Activated naive CD4-positive, alpha-beta T cell treated with anti-CD3 and anti-CD28 coated beads, Interleukin-2, amount 50 U/mL, for 24 hours (primary cell): ENCODE measurements around the gene PDZRN3.

Experiments used
- H3K27ac Mint-ChIP-seq: one replicate; pipeline ENCODE4 v1.8.0; 2021; ENCODE audit warnings: mild to moderate bottlenecking, mixed read lengths
- H3K27me3 Mint-ChIP-seq: one replicate; pipeline ENCODE4 v1.8.0; 2021; ENCODE audit warnings: mixed read lengths
- H3K36me3 Mint-ChIP-seq: one replicate; pipeline ENCODE4 v1.8.0; 2021; ENCODE audit warnings: mixed read lengths
- H3K4me1 Mint-ChIP-seq: one replicate; pipeline ENCODE4 v1.8.0; 2021; ENCODE audit warnings: mixed read lengths
- H3K4me3 Mint-ChIP-seq: one replicate; pipeline ENCODE4 v1.8.0; 2021; ENCODE audit warnings: mild to moderate bottlenecking, mixed read lengths
- H3K9me3 Mint-ChIP-seq: one replicate; pipeline ENCODE4 v1.8.0; 2021; ENCODE audit warnings: mixed read lengths

Gene PDZRN3

DNA sequence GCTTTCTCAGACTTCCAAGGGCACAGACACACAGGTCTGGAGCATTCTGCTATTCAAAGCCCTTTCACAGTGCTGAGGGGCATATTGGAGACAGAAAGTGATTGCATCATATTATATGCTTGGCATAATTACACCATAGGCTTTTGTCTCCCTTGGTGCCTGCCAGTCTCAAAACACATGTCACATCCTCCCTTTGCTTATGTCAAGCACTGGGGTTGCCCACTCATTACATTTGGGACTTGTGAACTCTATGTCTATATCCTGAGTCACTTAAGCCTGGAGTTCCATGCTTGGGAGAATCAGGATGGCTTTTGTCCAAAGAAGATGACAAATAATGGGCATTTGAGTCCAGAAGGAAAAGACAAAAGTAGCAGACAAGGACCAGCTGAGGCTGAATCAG lies 12.3 kb upstream of the PDZRN3 start:
- H3K4me3 Mint-ChIP-seq = no peak overlapping the region
- no peak overlapping the region for H3K27ac Mint-ChIP-seq
- peaks cover 4% of the 10 kb centered on the region for H3K9me3 Mint-ChIP-seq
- no peaks in the 10 kb centered on the region for H3K4me1 Mint-ChIP-seq
- no peaks in the 10 kb centered on the region for H3K36me3 Mint-ChIP-seq
- H3K27me3 Mint-ChIP-seq = no peaks in the 10 kb centered on the region

DNA sequence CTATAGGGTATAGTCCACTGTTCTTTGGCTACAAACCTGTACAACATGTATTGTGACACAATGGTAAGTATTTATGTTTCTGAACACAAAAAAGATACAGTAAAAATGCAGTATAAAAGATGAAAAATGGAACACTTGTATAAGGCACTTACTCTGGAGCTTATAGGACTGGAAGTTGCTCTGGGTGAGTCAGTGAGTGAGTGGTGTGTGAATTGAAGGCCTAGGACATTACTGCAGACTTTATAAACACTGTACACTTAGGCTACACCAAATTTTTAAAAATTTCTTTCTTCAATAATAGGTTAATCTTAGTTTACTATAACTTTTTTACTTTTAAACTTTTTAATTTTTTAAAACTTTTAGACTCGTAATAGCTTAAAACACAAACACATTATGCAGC lies 10.5 kb upstream of the PDZRN3 start:
- Mint-ChIP-seq H3K27me3 (no peaks in the 10 kb centered on the region), H3K4me3 (no peak overlapping the region), H3K4me1 (no peaks in the 10 kb centered on the region), H3K9me3 (peaks cover 4% of the 10 kb centered on the region), H3K36me3 (no peaks in the 10 kb centered on the region), H3K27ac (no peak overlapping the region)

GRCh38 chr3:73633916-73634344 lies 9.2 kb upstream of the PDZRN3 start:
- Mint-ChIP-seq H3K27me3 (no peaks in the 10 kb centered on the region), H3K9me3 (no peaks in the 10 kb centered on the region), H3K27ac (no peak overlapping the region), H3K36me3 (no peaks in the 10 kb centered on the region), H3K4me3 (no peak overlapping the region), H3K4me1 (no peaks in the 10 kb centered on the region)

DNA sequence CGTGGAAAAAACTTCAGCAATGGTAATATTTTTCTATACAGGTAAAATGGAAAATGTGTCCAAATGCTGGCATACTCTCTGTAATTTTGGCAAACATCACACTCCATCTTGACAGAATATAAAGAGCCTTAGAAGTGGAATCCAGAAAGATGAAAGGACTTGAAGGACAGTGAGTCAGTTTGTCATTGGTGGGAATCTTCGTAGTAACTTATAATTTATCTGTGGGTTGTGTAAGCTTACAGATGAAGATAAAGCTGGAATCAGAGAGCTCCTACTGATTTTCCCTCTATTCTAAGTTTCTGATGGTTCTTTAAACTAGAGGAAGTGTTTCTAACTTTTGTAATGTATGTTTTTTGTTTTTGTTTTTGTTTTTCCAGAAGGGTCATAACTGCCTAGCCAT lies 8.7 kb upstream of the PDZRN3 start:
- H3K4me3 Mint-ChIP-seq = no peak overlapping the region
- no peak overlapping the region for H3K27ac Mint-ChIP-seq
- no peaks in the 10 kb centered on the region for H3K9me3 Mint-ChIP-seq
- no peaks in the 10 kb centered on the region for H3K27me3 Mint-ChIP-seq
- H3K4me1 Mint-ChIP-seq = no peaks in the 10 kb centered on the region
- no peaks in the 10 kb centered on the region for H3K36me3 Mint-ChIP-seq

GRCh38 chr3:73626106-73626505 lies 1.4 kb upstream of the PDZRN3 start:
- H3K9me3 Mint-ChIP-seq = peaks cover 7% of the 10 kb centered on the region
- no peak overlapping the region for H3K27ac Mint-ChIP-seq
- H3K4me1 Mint-ChIP-seq = no peaks in the 10 kb centered on the region
- H3K27me3 Mint-ChIP-seq = peaks cover 9% of the 10 kb centered on the region
- H3K4me3 Mint-ChIP-seq = no peak overlapping the region
- H3K36me3 Mint-ChIP-seq = no peaks in the 10 kb centered on the region

GRCh38 chr3:73624017-73624820 lies 522 bp downstream of the PDZRN3 start:
- H3K27me3 Mint-ChIP-seq = peaks cover 9% of the 10 kb centered on the region
- H3K36me3 Mint-ChIP-seq = no peaks in the 10 kb centered on the region
- H3K4me1 Mint-ChIP-seq = no peaks in the 10 kb centered on the region
- H3K9me3 Mint-ChIP-seq = peaks cover 7% of the 10 kb centered on the region
- H3K27ac Mint-ChIP-seq = no peak overlapping the region
- H3K4me3 Mint-ChIP-seq = no peak overlapping the region

- H3K36me3 Mint-ChIP-seq = no peaks in the 10 kb centered on the region
- H3K9me3 Mint-ChIP-seq = peaks cover 7% of the 10 kb centered on the region
- H3K4me3 Mint-ChIP-seq = no peak overlapping the region
- no peak overlapping the region for H3K27ac Mint-ChIP-seq
- H3K27me3 Mint-ChIP-seq = peaks cover 9% of the 10 kb centered on the region
- H3K4me1 Mint-ChIP-seq = no peaks in the 10 kb centered on the region
Observed at GRCh38 chr3:73623346-73623745, 1.4 kb downstream of the PDZRN3 start.

GRCh38 chr3:73622091-73622805 lies 2.5 kb downstream of the PDZRN3 start:
- H3K9me3 Mint-ChIP-seq = peaks cover 5% of the 10 kb centered on the region
- H3K27ac Mint-ChIP-seq = no peak overlapping the region
- H3K4me1 Mint-ChIP-seq = no peaks in the 10 kb centered on the region
- no peak overlapping the region for H3K4me3 Mint-ChIP-seq
- H3K27me3 Mint-ChIP-seq = peaks cover 9% of the 10 kb centered on the region
- no peaks in the 10 kb centered on the region for H3K36me3 Mint-ChIP-seq

DNA sequence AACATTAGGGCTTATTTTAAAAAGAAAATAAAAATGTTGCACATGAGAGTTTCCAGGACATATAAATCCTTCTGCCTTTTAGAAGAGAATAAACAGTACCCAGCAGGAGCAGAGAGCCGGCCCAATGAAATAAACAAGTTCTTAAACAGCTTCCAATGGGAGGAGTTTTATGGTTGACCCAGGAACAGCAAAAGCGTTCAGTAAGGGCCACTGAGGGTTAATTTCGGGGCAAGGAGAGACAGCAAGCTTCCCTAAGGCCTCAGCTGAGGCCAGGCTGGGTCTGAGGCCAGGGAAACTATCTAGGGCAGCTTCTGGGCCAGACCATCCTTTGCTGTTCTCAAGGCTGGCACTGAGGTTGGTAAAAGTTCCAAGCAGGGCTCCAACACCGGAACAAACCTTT lies 3.4 kb downstream of the PDZRN3 start:
- Mint-ChIP-seq H3K36me3 (no peaks in the 10 kb centered on the region), H3K27ac (no peak overlapping the region), H3K27me3 (peaks cover 6% of the 10 kb centered on the region), H3K9me3 (no peaks in the 10 kb centered on the region), H3K4me1 (no peaks in the 10 kb centered on the region), H3K4me3 (no peak overlapping the region)

DNA sequence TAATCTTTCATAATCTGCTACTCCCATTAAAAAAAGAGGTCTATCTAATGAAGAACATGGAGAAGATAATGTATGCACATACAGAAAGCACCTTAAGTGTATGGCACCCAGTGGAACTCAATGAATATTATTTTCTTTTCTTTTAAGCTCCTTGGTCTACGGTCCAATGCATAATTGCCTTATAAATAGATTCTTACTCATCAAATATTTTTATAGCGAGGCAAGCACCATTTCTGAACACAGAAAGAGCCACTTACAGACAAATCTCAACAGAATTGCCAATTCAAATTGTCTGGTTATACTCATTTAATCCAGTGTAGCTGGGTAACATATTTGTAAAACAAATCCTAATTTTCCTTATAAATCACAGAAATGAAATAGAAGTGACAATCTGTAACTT lies 6.3 kb downstream of the PDZRN3 start:
- Mint-ChIP-seq H3K27ac (no peak overlapping the region), H3K4me1 (no peaks in the 10 kb centered on the region), H3K9me3 (no peaks in the 10 kb centered on the region), H3K36me3 (no peaks in the 10 kb centered on the region), H3K27me3 (no peaks in the 10 kb centered on the region), H3K4me3 (no peak overlapping the region)

DNA sequence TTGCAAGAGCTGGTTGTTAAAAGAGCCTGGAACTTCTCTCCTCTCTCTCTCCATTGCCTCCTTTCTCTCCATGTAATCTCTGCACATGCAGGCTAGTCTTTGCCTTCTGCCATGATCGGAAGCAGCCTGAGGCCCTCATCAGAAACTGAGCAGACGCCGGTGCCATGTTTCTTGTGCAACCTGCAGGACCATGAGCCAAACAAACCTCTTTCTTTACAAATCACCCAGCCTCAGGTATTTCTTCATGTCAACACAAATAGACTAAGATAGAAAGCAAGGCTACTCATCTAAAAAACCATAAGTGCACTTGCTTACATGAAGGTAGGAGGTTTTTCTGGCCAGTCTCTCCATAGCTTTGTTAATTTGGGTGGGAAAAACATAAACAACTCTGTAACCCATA lies 8.7 kb downstream of the PDZRN3 start:
- Mint-ChIP-seq H3K4me1 (no peaks in the 10 kb centered on the region), H3K9me3 (no peaks in the 10 kb centered on the region), H3K36me3 (no peaks in the 10 kb centered on the region), H3K27ac (no peak overlapping the region), H3K4me3 (no peak overlapping the region), H3K27me3 (peaks cover 1% of the 10 kb centered on the region)

DNA sequence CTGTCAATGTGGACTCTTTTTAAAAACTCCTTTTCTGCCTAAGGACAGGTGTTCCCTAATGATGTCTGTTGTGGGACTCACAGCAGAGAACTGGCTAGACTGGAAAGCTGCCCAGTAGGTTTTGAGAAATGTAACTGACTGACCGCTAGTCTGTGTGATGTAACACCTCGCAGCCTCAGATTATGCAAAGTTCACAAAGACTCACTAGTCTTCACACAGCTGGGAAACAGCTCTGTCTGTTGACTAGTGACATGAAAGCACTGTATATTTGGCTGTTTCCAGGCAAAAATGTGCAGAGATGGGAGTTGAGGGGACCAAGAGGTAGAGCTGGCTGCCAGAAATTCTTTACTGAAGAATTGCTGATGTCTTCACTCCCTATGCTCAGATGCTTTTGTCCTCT lies 10.3 kb downstream of the PDZRN3 start:
- Mint-ChIP-seq H3K36me3 (no peaks in the 10 kb centered on the region), H3K27me3 (peaks cover 1% of the 10 kb centered on the region), H3K4me1 (no peaks in the 10 kb centered on the region), H3K4me3 (no peak overlapping the region), H3K27ac (no peak overlapping the region), H3K9me3 (no peaks in the 10 kb centered on the region)

DNA sequence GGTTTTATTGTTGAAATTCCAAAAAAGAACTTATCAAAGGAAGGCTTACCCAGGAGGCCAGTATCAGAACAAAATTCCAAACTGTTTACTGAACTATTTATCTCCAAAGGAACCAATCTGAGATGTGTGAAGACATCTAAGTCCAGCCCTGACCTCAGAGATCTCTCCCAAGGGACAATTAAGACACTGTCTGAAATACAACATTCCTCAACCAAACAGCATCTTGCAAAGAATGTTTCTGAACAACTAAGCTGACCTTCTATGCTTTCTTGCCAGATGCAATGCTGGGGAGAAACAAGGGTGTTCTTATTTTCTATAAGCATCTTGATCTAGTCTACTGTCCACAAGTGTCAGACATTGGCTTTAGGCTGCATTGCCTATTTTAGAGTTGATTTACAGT lies 13.6 kb downstream of the PDZRN3 start:
- H3K4me1 Mint-ChIP-seq = no peaks in the 10 kb centered on the region
- no peaks in the 10 kb centered on the region for H3K9me3 Mint-ChIP-seq
- H3K36me3 Mint-ChIP-seq = no peaks in the 10 kb centered on the region
- H3K4me3 Mint-ChIP-seq = no peak overlapping the region
- peaks cover 3% of the 10 kb centered on the region for H3K27me3 Mint-ChIP-seq
- H3K27ac Mint-ChIP-seq = no peak overlapping the region

DNA sequence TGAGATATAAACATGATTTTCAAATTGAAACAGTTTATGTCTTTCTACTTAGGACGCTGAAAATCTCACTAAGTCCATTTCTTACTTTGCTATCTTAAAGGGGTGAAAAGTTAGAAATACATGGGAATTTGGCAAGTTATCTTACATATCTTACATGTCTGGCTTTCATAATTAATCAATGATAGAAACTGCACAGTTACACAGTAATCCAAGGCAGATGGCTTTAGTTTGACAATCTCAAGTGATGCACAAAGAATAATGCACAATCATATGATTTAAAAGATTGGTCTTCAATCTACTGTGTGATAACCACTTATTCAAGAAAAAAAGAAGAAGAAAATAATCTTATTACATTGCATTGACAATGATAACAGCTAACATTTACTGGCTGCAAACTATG lies 14.2 kb downstream of the PDZRN3 start:
- Mint-ChIP-seq H3K27ac (no peak overlapping the region), H3K4me1 (no peaks in the 10 kb centered on the region), H3K9me3 (no peaks in the 10 kb centered on the region), H3K36me3 (no peaks in the 10 kb centered on the region), H3K27me3 (peaks cover 3% of the 10 kb centered on the region), H3K4me3 (no peak overlapping the region)

GRCh38 chr3:73609655-73610054 lies 15.1 kb downstream of the PDZRN3 start:
- Mint-ChIP-seq H3K27me3 (peaks cover 3% of the 10 kb centered on the region), H3K27ac (no peak overlapping the region), H3K9me3 (no peaks in the 10 kb centered on the region), H3K4me1 (no peaks in the 10 kb centered on the region), H3K36me3 (no peaks in the 10 kb centered on the region), H3K4me3 (no peak overlapping the region)

GRCh38 chr3:73609315-73609641 lies 15.5 kb downstream of the PDZRN3 start:
- no peaks in the 10 kb centered on the region for H3K4me1 Mint-ChIP-seq
- H3K27me3 Mint-ChIP-seq = peaks cover 3% of the 10 kb centered on the region
- no peaks in the 10 kb centered on the region for H3K9me3 Mint-ChIP-seq
- no peaks in the 10 kb centered on the region for H3K36me3 Mint-ChIP-seq
- H3K27ac Mint-ChIP-seq = no peak overlapping the region
- H3K4me3 Mint-ChIP-seq = no peak overlapping the region
